Aorta (tissue), 5 donors: Measurements from ENCODE around the gene GAK. TPM values are rescaled to one million over a fixed set of nuclear protein-coding genes. Genes with fewer than 3 reads are reported as not detected.

ENCODE experiments used
- ATAC-seq: fragments of 200-7000 bp; cut with Tn5 transposase; one replicate; pipeline ENCODE4 v1.9.1; 2022; ENCODE audit warnings: moderate library complexity; ENCODE audit not compliant: low FRiP score
- DNase-seq, 2 donors: peaks; one replicate each; pipeline ENCODE4 v3.0.0-alpha.2; 2020
- H3K27ac ChIP-seq, 2 donors: one replicate each; pipeline ENCODE4 v1.5.1; 2013; ENCODE audit warnings: low read length in 2 of 2, mild to moderate bottlenecking in 2 of 2, moderate library complexity in 2 of 2, control low read depth in 1 of 2, inconsistent platforms in 1 of 2, low read depth in 1 of 2
- H3K27me3 ChIP-seq, 2 donors: one replicate each; pipeline ENCODE4 v1.6.1; 2013; ENCODE audit warnings: control low read depth in 1 of 2, low read length in 1 of 2, mild to moderate bottlenecking in 1 of 2, moderate library complexity in 1 of 2; ENCODE audit not compliant: insufficient read depth in 2 of 2, control insufficient read depth in 1 of 2
- H3K36me3 ChIP-seq, 2 donors: one replicate each; pipeline ENCODE4 v1.6.1; 2013; ENCODE audit warnings: control low read depth in 1 of 2, low read length in 1 of 2, mild to moderate bottlenecking in 1 of 2; ENCODE audit not compliant: insufficient read depth in 2 of 2, control insufficient read depth in 1 of 2
- H3K4me1 ChIP-seq, 2 donors: one replicate each; pipeline ENCODE4 v1.6.1; 2013; ENCODE audit warnings: low read length in 2 of 2, control low read depth in 1 of 2, mild to moderate bottlenecking in 1 of 2, moderate library complexity in 1 of 2; ENCODE audit not compliant: insufficient read depth in 2 of 2, control insufficient read depth in 1 of 2
- H3K4me3 ChIP-seq, 2 donors: one replicate each; pipeline ENCODE4 v1.5.1; 2013; ENCODE audit warnings: low read length in 2 of 2, control low read depth in 1 of 2, mild to moderate bottlenecking in 1 of 2
- H3K9me3 ChIP-seq: one replicate; pipeline ENCODE4 v1.6.1; 2013; ENCODE audit warnings: mild to moderate bottlenecking, low read length; ENCODE audit not compliant: control insufficient read depth
- WGBS, 2 donors: extraction: QIAGEN DNeasy Blood & Tissue Kit; methylation state at CpG; one replicate each; pipeline ENCODE4 v1.1.7; 2013; 5-methylcytosine and 5-hydroxymethylcytosine counted together
- intact Hi-C, 2 donors: fragments of 100-400 bp; cut with DNase I; formaldehyde crosslinking; loops; one replicate each; pipeline versions ENCODE4 v1.14.2 to v1.15.0; 2022
- polyA plus RNA-seq, 2 donors: library from polyadenylated mRNA; stranded (reverse); fragments of 200-250 nt; gene quantifications; one replicate each; pipeline ENCODE4 v1.2.3, GENCODE V29; 2013
- total RNA-seq, 2 donors: library from RNA; stranded (reverse); fragmentation: NEBNext Ultra II Directional; extraction: Animal tissue kit (Norgen Biotek cat#: 25700); gene quantifications; one replicate each; pipeline ENCODE4 v1.2.1, GENCODE V29; 2021
- donor health status: healthy with polysubstance abuse.
- donor health status: Bipolar disorder and iron deficiency.
- donor health status: DM: no; HTN: no; CAD: no.
- donor health status: DM: no; HTN: no; CAD: no.
- donor health status: DM: yes; HTN: yes; CAD: no.

The GAK gene
- total and polyA plus RNA-seq, 4 donors = 52.0 to 300 (median 94.4) TPM

GRCh38 chr4:885353-885752, 46.8 kb downstream of the GAK start:
- no peaks in the 10 kb centered on the region for H3K27me3 ChIP-seq
- H3K27ac ChIP-seq = no peak overlapping the region
- H3K4me1 ChIP-seq = no peaks in the 10 kb centered on the region
- H3K4me3 ChIP-seq = no peak overlapping the region
- no peak for DNase-seq
- intact Hi-C loops = no loop called here
- ATAC-seq = no peak
- peaks cover 0 to 4% of the 10 kb centered on the region in 2 donors for H3K36me3 ChIP-seq
- 90 to 92% methylated on average over 10 of the region's 10 CpGs for WGBS, 2 donors
- H3K9me3 ChIP-seq = no peaks in the 10 kb centered on the region

- intact Hi-C loops = no loop called here
- ATAC-seq = no peak
- Histone ChIP-seq H3K4me1 (no peaks in the 10 kb centered on the region), H3K27me3 (no peaks in the 10 kb centered on the region), H3K9me3 (no peaks in the 10 kb centered on the region), H3K27ac (no peak overlapping the region), H3K4me3 (no peak overlapping the region), H3K36me3 (peaks cover 0 to 4% of the 10 kb centered on the region in 2 donors)
- no peak for DNase-seq
- WGBS, 2 donors = 85 to 89% methylated on average over 24 of the region's 24 CpGs
Measured at GRCh38 chr4:884896-885295, 47.2 kb downstream of the GAK start.

- WGBS, 2 donors = 84 to 90% methylated on average over 14 to 15 of the region's 15 CpGs
Measured at GRCh38 chr4:884259-884658, 47.9 kb downstream of the GAK start.

GRCh38 chr4:883377-884095, 48.6 kb downstream of the GAK start:
- Histone ChIP-seq H3K36me3 (peaks cover 0 to 6% of the 10 kb centered on the region in 2 donors), H3K4me1 (no peaks in the 10 kb centered on the region), H3K27me3 (no peaks in the 10 kb centered on the region), H3K4me3 (no peak overlapping the region), H3K27ac (no peak overlapping the region), H3K9me3 (no peaks in the 10 kb centered on the region)
- 90 to 92% methylated on average over 26 of the region's 26 CpGs for WGBS, 2 donors
- ATAC-seq = no peak
- intact Hi-C loops = no loop called here
- DNase-seq = no peak

More at GRCh38 chr4:884259-884658, 47.9 kb downstream of the GAK start:
- H3K9me3 ChIP-seq = no peaks in the 10 kb centered on the region
- ATAC-seq (no peak), DNase-seq (no peak)
- intact Hi-C loops = no loop called here
- no peaks in the 10 kb centered on the region for H3K4me1 ChIP-seq
- no peaks in the 10 kb centered on the region for H3K27me3 ChIP-seq
- H3K4me3 ChIP-seq = no peak overlapping the region
- peaks cover 0 to 4% of the 10 kb centered on the region in 2 donors for H3K36me3 ChIP-seq
- H3K27ac ChIP-seq = no peak overlapping the region

- Histone ChIP-seq H3K27me3 (no peaks in the 10 kb centered on the region), H3K9me3 (no peaks in the 10 kb centered on the region), H3K4me3 (no peak overlapping the region), H3K4me1 (no peaks in the 10 kb centered on the region), H3K36me3 (peaks cover 0 to 5% of the 10 kb centered on the region in 2 donors), H3K27ac (no peak overlapping the region)
- DNase-seq (no peak), ATAC-seq (no peak)
- WGBS, 2 donors = 94% methylated on average over 22 of the region's 22 CpGs
- intact Hi-C loops = no loop called here
Measured at GRCh38 chr4:882646-883045, 49.5 kb downstream of the GAK start.

- Histone ChIP-seq H3K36me3 (peaks cover 0 to 5% of the 10 kb centered on the region in 2 donors), H3K27me3 (no peaks in the 10 kb centered on the region), H3K9me3 (no peaks in the 10 kb centered on the region), H3K4me3 (no peak overlapping the region), H3K4me1 (no peaks in the 10 kb centered on the region), H3K27ac (no peak overlapping the region)
- ATAC-seq = no peak
- intact Hi-C loops = no loop called here
- WGBS, 2 donors = 93 to 94% methylated on average over 34 of the region's 34 CpGs
- DNase-seq = no peak
Measured at GRCh38 chr4:881709-882108, 50.4 kb downstream of the GAK start.

GRCh38 chr4:880684-881405, 51.3 kb downstream of the GAK start:
- H3K4me1 ChIP-seq = no peaks in the 10 kb centered on the region
- ATAC-seq (no peak), DNase-seq (no peak)
- H3K4me3 ChIP-seq = no peak overlapping the region
- H3K27me3 ChIP-seq = no peaks in the 10 kb centered on the region
- intact Hi-C loops = no loop called here
- 88 to 89% methylated on average over 16 to 17 of the region's 17 CpGs for WGBS, 2 donors
- no peaks in the 10 kb centered on the region for H3K9me3 ChIP-seq
- H3K36me3 ChIP-seq = peaks cover 0 to 9% of the 10 kb centered on the region in 2 donors
- no peak overlapping the region for H3K27ac ChIP-seq

- intact Hi-C loops = no loop called here
- WGBS, 2 donors = 88 to 92% methylated on average over 12 of the region's 12 CpGs
- Histone ChIP-seq H3K27ac (no peak overlapping the region), H3K9me3 (no peaks in the 10 kb centered on the region), H3K4me1 (no peaks in the 10 kb centered on the region), H3K27me3 (no peaks in the 10 kb centered on the region), H3K4me3 (no peak overlapping the region), H3K36me3 (peaks cover 0 to 14% of the 10 kb centered on the region in 2 donors)
- DNase-seq (no peak), ATAC-seq (no peak)
Measured at GRCh38 chr4:879729-880077, 52.4 kb downstream of the GAK start.
